Gastrocnemius medialis (tissue), 4 donors: Measurements from ENCODE around the gene GALNT18.

ENCODE experiments used
- POLR2A ChIP-seq, 2 donors: fragments of 450-650 bp; IDR thresholded peaks; one replicate each; pipeline ENCODE4 v1.6.1; 2017; ENCODE audit warnings: antibody characterized with exemption in 2 of 2, mild to moderate bottlenecking in 2 of 2, moderate library complexity in 2 of 2
- TF ChIP-seq, protein P1 (sequence below), 5 experiments: fragments of 450-650 bp in 3 of 5; fragments of 200-600 bp in 2 of 5; sonication (generic) in 2 of 5; IDR thresholded peaks in 4 of 5; conservative IDR thresholded peaks in 1 of 5; 1 replicate in 4 of 5; 2 replicates in 1 of 5; pipeline ENCODE4 v1.5.1; 2016 to 2019; ENCODE audit warnings: antibody characterized with exemption in 5 of 5, mild to moderate bottlenecking in 3 of 5, moderate library complexity in 3 of 5

DNA sequence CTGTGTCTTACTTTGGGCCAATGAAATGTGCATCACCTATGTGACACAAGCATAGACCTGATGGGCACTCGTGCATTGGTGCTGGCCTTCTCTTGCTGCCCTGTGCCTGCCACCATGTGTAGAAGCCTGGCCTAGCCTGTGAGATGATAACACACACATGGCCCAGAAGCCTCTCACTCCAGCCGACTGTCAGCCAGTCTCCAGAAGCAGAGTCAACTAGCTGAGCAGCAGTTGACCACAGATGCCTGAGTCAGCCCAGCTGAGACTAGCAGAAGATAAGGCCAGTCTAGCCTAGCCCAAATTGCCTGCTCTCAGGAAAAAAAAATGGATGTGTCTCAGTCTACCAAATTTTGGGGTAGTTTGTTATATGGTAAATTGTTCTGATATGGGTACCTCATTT is 314.9 kb downstream of the GALNT18 start:
- TF ChIP-seq POLR2A (IDR thresholded peaks at IDR 0.05), result no peak
- TF ChIP-seq, protein P1, sequence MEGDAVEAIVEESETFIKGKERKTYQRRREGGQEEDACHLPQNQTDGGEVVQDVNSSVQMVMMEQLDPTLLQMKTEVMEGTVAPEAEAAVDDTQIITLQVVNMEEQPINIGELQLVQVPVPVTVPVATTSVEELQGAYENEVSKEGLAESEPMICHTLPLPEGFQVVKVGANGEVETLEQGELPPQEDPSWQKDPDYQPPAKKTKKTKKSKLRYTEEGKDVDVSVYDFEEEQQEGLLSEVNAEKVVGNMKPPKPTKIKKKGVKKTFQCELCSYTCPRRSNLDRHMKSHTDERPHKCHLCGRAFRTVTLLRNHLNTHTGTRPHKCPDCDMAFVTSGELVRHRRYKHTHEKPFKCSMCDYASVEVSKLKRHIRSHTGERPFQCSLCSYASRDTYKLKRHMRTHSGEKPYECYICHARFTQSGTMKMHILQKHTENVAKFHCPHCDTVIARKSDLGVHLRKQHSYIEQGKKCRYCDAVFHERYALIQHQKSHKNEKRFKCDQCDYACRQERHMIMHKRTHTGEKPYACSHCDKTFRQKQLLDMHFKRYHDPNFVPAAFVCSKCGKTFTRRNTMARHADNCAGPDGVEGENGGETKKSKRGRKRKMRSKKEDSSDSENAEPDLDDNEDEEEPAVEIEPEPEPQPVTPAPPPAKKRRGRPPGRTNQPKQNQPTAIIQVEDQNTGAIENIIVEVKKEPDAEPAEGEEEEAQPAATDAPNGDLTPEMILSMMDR (IDR thresholded peaks at IDR 0.05 in 4 of 5, conservative IDR thresholded peaks at IDR 0.05 in 1 of 5), result no peak
